Common myeloid progenitor, CD34-positive (primary cell): ENCODE measurements around the gene USP13.

Experiments used
- CTCF ChIA-PET: fragments of 350-600 bp; sonication (Branson Sonifier 250); formaldehyde crosslinking; loops from one replicate; lab custom pipeline; 2021; ENCODE audit warnings: antibody characterized with exemption; lab: Charles Lee
- POLR2A ChIA-PET: fragments of 350-600 bp; sonication (Branson Sonifier 250); formaldehyde crosslinking; loops from one replicate; lab custom pipeline; 2021; ENCODE audit warnings: antibody characterized with exemption; lab: Charles Lee
- DNase-seq, 3 donors: peaks; one replicate each; pipeline versions ENCODE4 v3.0.0 to v3.0.0-alpha.2; 2013
- H3K27ac ChIP-seq, 2 experiments: 1 replicate in 1 of 2; 2 replicates in 1 of 2; pipeline ENCODE4 v1.7.0; 2013; ENCODE audit warnings: inconsistent platforms in 2 of 2, low read length in 2 of 2, mild to moderate bottlenecking in 2 of 2, low read depth in 1 of 2, moderate library complexity in 1 of 2; ENCODE audit not compliant: severe bottlenecking in 2 of 2, insufficient read depth in 1 of 2, poor library complexity in 1 of 2
- H3K27me3 ChIP-seq, 5 experiments: replicated peaks in 2 of 5; 1 replicate in 3 of 5; 2 replicates in 2 of 5; pipeline versions ENCODE4 v1.6.1 to v1.7.0; 2013; ENCODE audit warnings: low read length in 4 of 5, mild to moderate bottlenecking in 2 of 5, moderate library complexity in 2 of 5, inconsistent platforms in 1 of 5; ENCODE audit not compliant: insufficient read depth in 5 of 5, control insufficient read depth in 4 of 5
- H3K36me3 ChIP-seq, 4 experiments: 1 replicate in 2 of 4; 2 replicates in 2 of 4; pipeline versions ENCODE4 v1.6.1 to v1.7.0; 2013; ENCODE audit warnings: low read length in 3 of 4, control low read depth in 1 of 4, mild to moderate bottlenecking in 1 of 4; ENCODE audit not compliant: control insufficient read depth in 4 of 4, insufficient read depth in 4 of 4
- H3K4me1 ChIP-seq, 4 experiments: 1 replicate in 3 of 4; 2 replicates in 1 of 4; pipeline versions ENCODE4 v1.6.1 to v1.7.1; 2013; ENCODE audit warnings: low read length in 3 of 4, mild to moderate bottlenecking in 3 of 4, control low read depth in 1 of 4, inconsistent platforms in 1 of 4, moderate library complexity in 1 of 4; ENCODE audit not compliant: control insufficient read depth in 4 of 4, insufficient read depth in 4 of 4; ENCODE audit errors: control extremely low read depth in 1 of 4
- H3K4me3 ChIP-seq, 7 experiments: 1 replicate in 4 of 7; 2 replicates in 3 of 7; pipeline versions ENCODE4 v1.5.1 to v1.7.0; 2013; ENCODE audit warnings: mild to moderate bottlenecking in 7 of 7, low read length in 6 of 7, moderate library complexity in 6 of 7, inconsistent platforms in 2 of 7, low read depth in 2 of 7, control low read depth in 1 of 7; ENCODE audit not compliant: insufficient read depth in 4 of 7, control insufficient read depth in 1 of 7; ENCODE audit errors: extremely low read depth in 1 of 7
- H3K9me3 ChIP-seq, 5 experiments: 1 replicate in 4 of 5; 2 replicates in 1 of 5; pipeline versions ENCODE4 v1.6.1 to v1.7.1; 2013; ENCODE audit warnings: low read length in 4 of 5, mild to moderate bottlenecking in 2 of 5, inconsistent platforms in 1 of 5, low read depth in 1 of 5, moderate library complexity in 1 of 5; ENCODE audit not compliant: control insufficient read depth in 4 of 5, insufficient read depth in 2 of 5; ENCODE audit errors: control extremely low read depth in 1 of 5
- WGBS: methylation state at CpG from one replicate; pipeline ENCODE4 v1.1.5; 2013; ENCODE audit not compliant: insufficient coverage; 5-methylcytosine and 5-hydroxymethylcytosine counted together

Gene USP13

GRCh38 chr3:179694731-179695130 lies 41.9 kb downstream of the USP13 start:
- CTCF ChIA-PET: interaction anchor here (0.6 to 1.5 kb wide), 3 partner anchors 9 to 123 kb away, joined by 3 to 6 read pairs (median 3); no protein-coding TSS in a partner anchor
- Histone ChIP-seq H3K36me3 (peaks cover 0 to 3% (median 1%) of the 10 kb centered on the region in 4 experiments), H3K27ac (no peak overlapping the region), H3K9me3 (no peaks in the 10 kb centered on the region), H3K4me1 (peaks cover 0 to 31% (median 2%) of the 10 kb centered on the region in 4 experiments), H3K4me3 (no peak overlapping the region), H3K27me3 (no peaks in the 10 kb centered on the region)
- WGBS: 100% methylated on average over 3 of the region's 6 CpGs
- DNase-seq: no peak
- POLR2A ChIA-PET: no interaction called here

GRCh38 chr3:179695672-179696313 lies 43.0 kb downstream of the USP13 start:
- ChIA-PET POLR2A (interaction anchor here (0.5 kb wide), 1 partner anchor 54 kb away, joined by 6 read pairs; no protein-coding TSS in a partner anchor), CTCF (interaction anchor here (1.2 to 1.5 kb wide), 3 partner anchors 10 to 46 kb away, joined by 3 to 6 read pairs (median 4); no protein-coding TSS in a partner anchor)
- Histone ChIP-seq H3K27ac (no peak overlapping the region), H3K9me3 (no peaks in the 10 kb centered on the region), H3K36me3 (peaks cover 0 to 4% (median 2%) of the 10 kb centered on the region in 4 experiments), H3K27me3 (no peaks in the 10 kb centered on the region), H3K4me1 (peaks cover 0 to 33% (median 2%) of the 10 kb centered on the region in 4 experiments), H3K4me3 (no peak overlapping the region)
- 83% methylated on average over 2 of the region's 4 CpGs for WGBS
- peak; percentile 7 to 47 (median 45) for DNase-seq

GRCh38 chr3:179697736-179698332 lies 45.0 kb downstream of the USP13 start:
- Histone ChIP-seq H3K36me3 (peaks cover 0 to 9% (median 4%) of the 10 kb centered on the region in 4 experiments), H3K4me3 (no peak overlapping the region), H3K27me3 (no peaks in the 10 kb centered on the region), H3K9me3 (no peaks in the 10 kb centered on the region), H3K27ac (no peak overlapping the region), H3K4me1 (peaks cover 0 to 33% (median 2%) of the 10 kb centered on the region in 4 experiments)
- ChIA-PET CTCF (no interaction called here), POLR2A (no interaction called here)
- 100% methylated on average over 1 of the region's 2 CpGs for WGBS
- no peak for DNase-seq

GRCh38 chr3:179700716-179701115 lies 47.9 kb downstream of the USP13 start:
- H3K4me1 ChIP-seq: peaks cover 0 to 25% (median under 1%) of the 10 kb centered on the region in 4 experiments
- peaks cover 0 to 14% (median 5%) of the 10 kb centered on the region in 4 experiments for H3K36me3 ChIP-seq
- POLR2A ChIA-PET: no interaction called here
- 86% methylated on average over 1 of the region's 4 CpGs for WGBS
- CTCF ChIA-PET: no interaction called here
- H3K4me3 ChIP-seq: no peak overlapping the region
- DNase-seq: no peak
- H3K27ac ChIP-seq: no peak overlapping the region
- no peaks in the 10 kb centered on the region for H3K27me3 ChIP-seq
- no peaks in the 10 kb centered on the region for H3K9me3 ChIP-seq

GRCh38 chr3:179701176-179701827 lies 48.5 kb downstream of the USP13 start:
- 100% methylated on average over 9 of the region's 12 CpGs for WGBS
- CTCF ChIA-PET: no interaction called here
- DNase-seq: no peak

GRCh38 chr3:179702271-179702947 lies 49.6 kb downstream of the USP13 start:
- H3K4me1 ChIP-seq: peaks cover 0 to 11% (median 0%) of the 10 kb centered on the region in 4 experiments
- no peak overlapping the region for H3K27ac ChIP-seq
- ChIA-PET CTCF (no interaction called here), POLR2A (no interaction called here)
- no peaks in the 10 kb centered on the region for H3K9me3 ChIP-seq
- 100% methylated on average over 1 of the region's 6 CpGs for WGBS
- H3K36me3 ChIP-seq: peaks cover 0 to 21% (median 12%) of the 10 kb centered on the region in 4 experiments
- no peak overlapping the region for H3K4me3 ChIP-seq
- H3K27me3 ChIP-seq: no peaks in the 10 kb centered on the region
- DNase-seq: no peak

More at GRCh38 chr3:179701176-179701827, 48.5 kb downstream of the USP13 start:
- Histone ChIP-seq H3K27ac (no peak overlapping the region), H3K4me3 (no peak overlapping the region), H3K27me3 (no peaks in the 10 kb centered on the region), H3K9me3 (no peaks in the 10 kb centered on the region), H3K36me3 (peaks cover 0 to 14% (median 5%) of the 10 kb centered on the region in 4 experiments), H3K4me1 (peaks cover 0 to 21% (median 0%) of the 10 kb centered on the region in 4 experiments)
- POLR2A ChIA-PET: no interaction called here
